Measurements from ENCODE around the gene CREB5.

The CREB5 gene

DNA sequence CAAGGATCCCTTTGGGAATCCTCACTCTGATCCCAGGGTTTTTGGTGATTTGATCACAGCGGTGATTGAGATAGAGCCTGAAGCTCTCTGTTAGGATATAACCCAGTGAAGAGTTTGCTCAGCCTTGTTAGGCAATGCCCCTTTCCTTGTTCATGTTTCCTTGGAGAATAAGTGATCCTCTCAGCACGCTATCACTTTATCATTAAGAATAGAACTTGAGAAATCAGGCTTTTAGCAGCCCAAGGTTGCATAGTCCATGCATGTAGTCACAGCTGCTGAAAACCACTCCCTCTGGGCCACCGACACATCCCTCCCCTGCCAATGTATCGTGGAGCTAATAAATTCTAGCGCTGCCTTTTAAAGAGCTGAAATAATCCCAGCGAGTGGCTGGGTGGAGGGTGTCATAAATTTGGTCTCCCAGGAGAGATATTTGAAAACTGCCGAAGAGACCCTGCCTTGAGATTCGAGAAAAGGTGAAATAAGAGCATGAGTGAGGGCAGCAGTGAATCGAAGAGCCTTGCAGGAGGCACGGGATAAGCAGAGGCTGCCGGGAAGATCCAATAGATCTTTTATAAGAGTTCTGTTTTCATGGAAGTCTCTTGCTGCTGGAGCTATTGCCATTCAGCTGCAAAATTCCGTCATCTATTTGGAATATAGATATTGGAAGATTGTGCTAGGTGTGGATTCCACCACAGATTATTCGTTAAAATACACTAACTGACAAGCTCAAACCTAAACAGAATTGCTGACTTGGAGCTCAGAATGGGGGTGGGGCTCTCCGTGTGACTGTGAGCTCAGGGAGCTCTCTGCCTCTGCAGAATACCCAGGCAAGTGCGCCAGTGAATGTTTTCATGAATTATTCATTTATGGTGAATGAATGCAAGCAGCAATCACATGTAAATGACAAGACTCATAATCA lies 296.0 kb downstream of the CREB5 start:
- DNase-seq (ENCODE audit: low read depth in 2 of 2) = no peak

DNA sequence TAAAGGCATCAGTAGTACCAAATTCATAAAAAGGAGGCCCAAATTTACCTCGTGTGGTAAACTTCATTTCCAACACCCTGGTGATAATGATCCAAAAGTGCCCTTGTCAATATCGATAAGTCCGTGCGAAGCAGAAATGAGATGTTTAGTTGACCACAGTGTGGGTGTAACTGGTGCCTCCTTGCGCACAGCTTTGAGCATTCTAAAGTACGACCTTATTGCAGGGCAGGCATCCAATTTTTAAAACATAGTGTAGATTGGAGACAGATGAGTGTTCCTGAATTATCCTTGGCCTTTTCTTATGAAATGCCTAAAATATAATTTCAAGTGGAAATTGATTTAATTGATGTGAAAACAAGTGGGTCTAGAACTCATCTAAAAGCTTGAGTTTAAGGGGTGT lies 297.4 kb downstream of the CREB5 start:
- no peak for DNase-seq (ENCODE audit: low read depth in 2 of 2)

DNA sequence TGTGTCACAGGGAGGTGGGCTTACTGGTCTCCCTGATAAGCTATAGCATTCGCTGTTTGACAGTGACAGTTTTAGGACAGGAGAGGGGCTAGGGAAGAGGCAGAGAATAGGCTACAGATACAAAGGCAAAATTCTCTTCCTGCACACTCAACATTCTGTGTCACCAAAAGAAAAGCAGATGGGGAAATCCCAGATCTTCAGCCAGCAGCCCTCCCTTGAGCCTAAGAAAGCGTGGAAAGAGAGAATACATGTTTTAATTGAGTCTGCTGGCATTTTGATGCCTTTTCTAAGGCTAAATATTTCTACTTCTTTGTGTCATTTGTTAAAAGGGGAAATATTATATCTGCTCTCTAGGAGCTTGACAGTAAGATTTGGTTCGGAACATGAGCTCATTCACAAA lies 298.8 kb downstream of the CREB5 start:
- no peak for DNase-seq (ENCODE audit: low read depth in 2 of 2)

DNA sequence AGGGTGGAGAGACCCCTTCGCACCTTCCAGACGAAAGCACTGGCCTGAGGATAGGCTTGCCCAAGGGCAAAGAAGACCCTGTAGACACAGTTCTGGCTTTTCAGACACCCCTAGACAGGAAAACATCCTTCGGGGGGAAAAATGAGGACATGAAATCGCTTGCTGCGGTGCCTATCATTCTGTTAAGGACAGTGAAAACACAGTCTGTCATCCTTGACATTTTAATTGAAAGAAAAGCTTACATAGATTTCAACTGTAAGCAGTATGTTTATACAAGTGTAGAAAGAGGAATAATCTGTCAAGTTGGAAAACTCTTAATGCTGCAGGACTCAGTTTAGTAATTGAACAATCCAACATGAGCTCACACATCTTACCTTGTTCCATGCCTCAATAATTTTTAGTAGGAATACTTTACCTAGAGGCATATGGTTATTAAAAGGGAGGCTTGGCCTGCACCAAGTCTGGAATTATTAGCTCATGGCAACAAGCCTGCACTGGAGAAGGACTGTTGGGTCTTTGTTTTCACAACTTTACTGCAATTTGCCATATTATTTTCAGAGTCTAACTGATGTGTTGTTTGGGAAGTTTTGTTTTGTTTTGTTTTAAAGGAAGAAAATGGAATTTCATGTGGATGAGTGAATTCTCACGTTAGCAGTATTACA lies 302.3 kb downstream of the CREB5 start:
- no peak for DNase-seq (ENCODE audit: low read depth in 2 of 2)

DNA sequence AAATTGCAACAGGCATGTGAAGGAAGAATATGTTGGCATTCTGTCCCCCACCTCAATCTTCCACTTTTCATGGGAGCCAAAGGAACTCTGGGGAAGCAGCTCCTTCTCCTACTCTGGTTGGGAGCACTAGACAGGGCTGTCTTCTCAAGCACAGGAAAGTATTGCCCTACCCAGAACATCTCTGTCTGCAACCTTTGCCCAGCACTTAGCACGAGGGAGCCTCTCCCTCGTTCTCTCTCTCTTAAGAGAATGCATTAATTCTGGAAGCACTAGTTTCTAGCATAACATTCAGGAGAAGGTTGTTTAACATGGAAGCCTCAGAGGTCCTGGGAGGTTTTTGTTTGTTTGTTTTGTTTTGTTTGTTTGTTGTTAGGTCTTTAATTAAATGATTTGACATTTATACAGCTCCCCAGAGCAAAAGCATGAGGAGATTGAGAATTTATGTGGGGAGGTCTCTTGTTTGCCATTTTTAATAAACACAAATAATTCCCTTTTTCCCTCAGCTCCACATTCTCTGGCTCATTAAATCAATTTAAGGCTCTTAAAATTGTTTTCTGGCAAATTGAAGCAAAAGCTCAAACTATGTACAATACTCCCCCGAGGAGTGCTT lies 305.2 kb downstream of the CREB5 start:
- no peak for DNase-seq (ENCODE audit: low read depth in 2 of 2)

DNA sequence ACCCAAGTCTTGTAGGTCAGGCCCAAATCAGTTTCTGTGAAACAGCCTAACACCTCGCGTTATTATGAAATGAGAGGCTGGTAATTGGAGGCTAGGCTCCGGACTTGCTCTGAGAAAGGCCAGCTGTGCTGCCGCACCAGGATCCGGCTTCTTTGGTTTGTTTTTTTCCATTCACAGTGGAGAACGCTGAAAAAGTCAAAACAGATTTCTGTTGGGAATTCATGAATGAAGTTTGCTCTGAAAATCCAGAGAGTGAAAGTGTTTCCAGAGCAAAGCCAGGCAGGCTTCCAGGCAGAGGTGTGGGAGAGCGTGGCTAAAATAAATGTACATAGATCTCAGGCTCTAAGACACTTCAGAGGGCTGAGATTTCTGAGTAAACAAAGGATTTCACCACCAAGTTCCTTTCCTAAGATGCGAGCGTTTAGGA lies 305.8 kb downstream of the CREB5 start:
- no peak for DNase-seq (ENCODE audit: low read depth in 2 of 2)

DNA sequence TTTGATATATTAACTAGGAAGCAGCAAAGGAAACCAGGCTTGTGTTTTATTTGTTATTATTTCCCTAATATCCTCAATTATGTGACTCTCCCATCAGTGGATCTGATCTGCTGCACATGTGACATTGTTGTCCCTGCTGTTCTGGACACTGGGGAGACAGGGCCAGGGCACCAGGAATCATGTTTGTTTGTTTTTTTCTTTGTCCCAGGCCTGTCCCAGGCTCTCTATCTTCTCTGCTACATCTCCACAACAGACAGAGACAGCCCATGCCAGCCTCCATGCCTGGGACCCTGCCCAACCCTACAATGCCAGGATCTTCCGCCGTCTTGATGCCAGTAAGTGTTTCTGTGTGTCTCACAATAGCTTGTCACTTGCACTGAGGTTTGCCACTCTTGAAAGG lies 306.2 kb downstream of the CREB5 start:
- no peak for DNase-seq (ENCODE audit: low read depth in 2 of 2)

DNA sequence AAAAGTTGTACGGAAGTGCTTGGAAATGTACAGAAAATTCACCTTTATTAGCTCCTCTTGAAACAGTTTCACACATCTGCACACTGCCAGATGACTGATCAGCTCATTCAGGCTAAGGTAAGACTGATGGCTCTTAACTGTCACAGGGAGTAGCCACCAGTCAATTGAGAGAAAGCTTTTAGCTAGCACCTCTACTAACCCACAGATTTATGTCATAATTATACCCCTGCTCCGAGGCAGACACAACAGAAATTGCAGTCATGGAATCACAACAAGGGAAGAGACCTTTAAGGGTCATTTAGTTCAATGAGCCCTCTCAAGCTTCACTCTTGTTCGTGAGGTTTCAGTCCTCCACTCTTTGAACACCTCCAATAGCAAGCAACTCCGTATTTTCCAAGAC lies 310.4 kb downstream of the CREB5 start:
- no peak for DNase-seq (ENCODE audit: low read depth in 2 of 2)

DNA sequence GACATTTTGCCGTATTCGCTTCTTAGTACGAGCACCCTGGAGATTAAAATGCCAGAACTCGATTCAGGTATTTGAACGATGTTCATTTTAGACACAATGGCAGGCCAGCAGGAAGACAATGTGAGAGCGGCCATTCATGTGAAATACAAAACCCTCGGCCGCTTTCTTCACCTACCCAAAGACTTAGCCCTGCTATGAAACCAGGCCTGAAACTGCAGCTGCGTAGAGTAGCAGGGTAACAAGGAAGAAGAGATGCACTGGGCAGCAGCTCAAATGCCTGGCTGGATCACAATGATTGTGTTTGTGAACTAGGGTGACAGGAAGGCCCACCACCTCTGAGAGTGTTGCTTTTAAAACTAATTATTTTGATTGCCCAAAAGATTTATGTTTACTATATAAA lies 311.0 kb downstream of the CREB5 start:
- no peak for DNase-seq (ENCODE audit: low read depth in 2 of 2)

DNA sequence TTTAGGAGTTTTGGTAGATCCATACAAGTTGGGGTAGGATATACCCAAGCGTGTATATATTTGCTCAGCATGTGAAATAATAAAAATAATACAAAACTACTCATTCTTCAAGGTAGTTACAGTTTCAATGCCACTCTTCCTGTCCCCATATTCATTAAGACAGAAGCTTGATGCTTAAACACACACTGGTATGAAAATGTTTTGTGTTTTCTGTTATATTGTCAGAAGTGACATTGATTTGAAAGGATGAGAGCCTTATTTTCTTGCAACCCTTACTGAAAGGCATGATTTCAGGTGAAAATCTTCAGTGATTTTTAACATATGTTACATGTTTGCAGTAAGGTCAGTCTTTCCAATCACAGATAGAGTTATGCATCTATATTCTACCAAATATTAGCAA lies 312.2 kb downstream of the CREB5 start:
- no peak for DNase-seq (ENCODE audit: low read depth in 2 of 2)

DNA sequence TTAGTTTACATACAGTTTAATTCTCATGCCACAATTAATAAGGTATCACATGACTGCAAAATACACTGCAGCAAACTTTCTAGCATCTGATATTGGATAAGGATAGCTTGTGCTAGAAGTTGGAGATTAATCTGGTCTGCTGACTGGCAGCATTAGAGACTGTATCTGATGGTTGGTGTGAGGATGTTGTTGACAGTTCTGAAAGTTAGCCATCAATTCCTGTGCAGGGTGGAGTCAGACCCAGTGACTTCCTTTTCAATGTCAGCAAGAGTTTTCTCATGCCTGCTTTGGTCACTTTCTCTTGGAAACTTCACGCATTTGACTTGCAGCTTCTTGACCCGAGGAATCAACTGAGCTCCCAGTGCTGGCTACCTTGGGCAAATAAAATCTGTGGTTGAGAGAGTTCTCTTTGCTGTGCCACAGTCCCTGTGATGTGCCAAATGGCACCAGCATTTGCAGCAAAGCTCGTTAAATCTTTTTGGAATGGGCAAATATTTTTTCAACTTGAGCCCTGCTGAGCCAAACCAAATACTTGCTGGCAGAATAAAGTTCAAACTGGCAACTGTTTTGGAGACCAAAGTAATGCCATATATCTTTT lies 312.8 kb downstream of the CREB5 start:
- no peak for DNase-seq (ENCODE audit: low read depth in 2 of 2)

DNA sequence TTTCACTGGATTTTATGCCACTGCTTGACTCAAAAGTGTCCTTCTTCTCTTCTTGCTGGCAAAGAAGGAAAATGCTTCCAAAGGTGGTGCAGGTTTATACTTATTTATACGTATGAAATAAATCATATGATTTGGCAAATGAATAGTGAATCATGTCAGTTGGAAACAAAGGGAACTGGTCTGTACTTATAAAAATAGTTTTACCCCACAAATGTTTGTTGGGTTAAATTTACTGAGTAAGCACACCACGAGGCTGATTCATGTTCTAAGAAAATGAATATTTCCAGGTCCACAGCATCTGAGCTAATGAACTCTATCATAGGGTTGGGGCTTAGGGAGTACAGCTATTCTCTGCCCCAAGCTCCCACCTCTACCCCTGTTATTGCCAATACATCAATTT lies 313.6 kb downstream of the CREB5 start:
- DNase-seq (ENCODE audit: low read depth in 2 of 2) = no peak

DNA sequence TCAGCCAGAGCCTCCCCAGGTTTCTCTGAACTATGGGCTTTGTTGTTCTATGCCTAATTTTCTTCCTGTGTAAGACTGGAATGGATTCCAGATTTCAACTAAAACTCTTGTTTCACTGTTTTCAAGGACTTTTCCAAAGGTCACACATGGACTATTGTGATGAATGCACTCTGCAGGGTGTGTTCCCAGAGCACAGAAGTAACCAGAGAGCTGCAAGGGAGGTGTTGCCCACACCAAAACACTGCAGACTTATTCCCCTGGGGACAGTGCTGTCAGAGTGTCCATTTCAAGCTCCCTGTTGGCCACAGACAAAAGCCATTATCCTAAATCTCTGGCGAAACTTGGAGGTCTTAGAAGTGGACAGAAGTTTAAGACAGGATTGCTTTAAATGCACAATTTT lies 314.2 kb downstream of the CREB5 start:
- no peak for DNase-seq (ENCODE audit: low read depth in 2 of 2)

DNA sequence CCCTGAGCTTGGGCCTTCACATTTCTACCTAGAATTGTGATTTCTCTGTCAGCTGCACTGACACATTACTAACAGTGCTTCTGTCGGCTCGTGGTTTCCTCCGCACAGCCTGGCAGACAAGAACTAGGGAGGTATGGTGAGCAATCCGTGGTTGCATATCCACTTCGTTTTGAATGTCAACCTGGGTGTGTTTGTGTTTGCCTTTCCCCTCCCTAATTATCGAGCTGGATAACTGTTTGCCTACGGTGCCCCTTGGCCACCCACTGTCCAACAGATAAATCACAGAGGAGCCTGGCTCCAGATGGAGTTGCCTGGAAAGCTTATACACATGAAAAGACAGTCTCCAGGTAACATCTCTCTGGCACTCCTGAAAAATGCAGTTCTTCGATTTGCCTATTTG lies 317.0 kb downstream of the CREB5 start:
- no peak for DNase-seq (ENCODE audit: low read depth in 2 of 2)

DNA sequence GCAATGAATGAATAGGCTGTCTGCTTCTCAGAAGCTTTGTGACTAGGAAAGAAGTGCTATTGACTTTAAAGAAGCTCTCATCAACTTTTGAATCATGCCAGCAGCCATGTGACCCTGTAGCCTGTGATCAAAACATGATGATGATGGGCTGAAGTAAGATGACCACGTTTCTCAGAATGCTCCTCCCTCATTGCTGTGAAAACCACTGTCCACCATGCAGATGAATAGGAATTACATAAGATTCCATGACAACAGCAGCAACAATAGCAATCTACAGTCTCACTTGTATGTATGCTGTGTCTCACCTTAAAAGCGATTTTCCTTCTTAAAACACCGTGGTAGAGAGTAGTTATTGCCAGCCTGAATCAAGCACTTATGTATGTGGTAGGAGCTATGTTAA lies 317.4 kb downstream of the CREB5 start:
- no peak for DNase-seq (ENCODE audit: low read depth in 2 of 2)

DNA sequence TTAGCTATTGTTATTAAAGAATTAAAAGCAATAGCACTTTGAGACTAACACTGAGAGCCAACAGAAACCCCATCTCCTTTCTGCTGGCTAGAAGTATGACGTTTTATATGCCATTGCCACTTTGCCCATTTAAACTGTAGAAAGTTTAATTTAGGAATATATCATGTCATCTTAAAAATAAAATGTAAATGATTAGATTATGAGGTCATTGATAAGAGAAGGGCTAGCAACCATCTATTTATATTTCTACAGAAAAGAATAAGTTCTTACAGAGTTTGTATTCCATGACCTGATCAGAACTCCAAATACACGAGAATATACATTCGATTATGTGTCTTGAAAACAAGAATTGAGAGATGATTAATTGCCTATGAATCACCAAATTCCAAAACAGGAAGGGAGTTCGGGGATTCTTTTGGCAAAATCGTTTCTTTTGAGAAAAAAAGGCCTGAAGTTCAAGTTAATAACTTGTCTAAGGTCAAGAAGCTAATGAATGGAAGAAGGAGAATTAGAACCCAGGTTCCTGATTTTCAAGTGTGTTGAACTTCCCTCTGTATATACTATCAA lies 318.9 kb downstream of the CREB5 start:
- DNase-seq (ENCODE audit: low read depth in 2 of 2) = no peak

DNA sequence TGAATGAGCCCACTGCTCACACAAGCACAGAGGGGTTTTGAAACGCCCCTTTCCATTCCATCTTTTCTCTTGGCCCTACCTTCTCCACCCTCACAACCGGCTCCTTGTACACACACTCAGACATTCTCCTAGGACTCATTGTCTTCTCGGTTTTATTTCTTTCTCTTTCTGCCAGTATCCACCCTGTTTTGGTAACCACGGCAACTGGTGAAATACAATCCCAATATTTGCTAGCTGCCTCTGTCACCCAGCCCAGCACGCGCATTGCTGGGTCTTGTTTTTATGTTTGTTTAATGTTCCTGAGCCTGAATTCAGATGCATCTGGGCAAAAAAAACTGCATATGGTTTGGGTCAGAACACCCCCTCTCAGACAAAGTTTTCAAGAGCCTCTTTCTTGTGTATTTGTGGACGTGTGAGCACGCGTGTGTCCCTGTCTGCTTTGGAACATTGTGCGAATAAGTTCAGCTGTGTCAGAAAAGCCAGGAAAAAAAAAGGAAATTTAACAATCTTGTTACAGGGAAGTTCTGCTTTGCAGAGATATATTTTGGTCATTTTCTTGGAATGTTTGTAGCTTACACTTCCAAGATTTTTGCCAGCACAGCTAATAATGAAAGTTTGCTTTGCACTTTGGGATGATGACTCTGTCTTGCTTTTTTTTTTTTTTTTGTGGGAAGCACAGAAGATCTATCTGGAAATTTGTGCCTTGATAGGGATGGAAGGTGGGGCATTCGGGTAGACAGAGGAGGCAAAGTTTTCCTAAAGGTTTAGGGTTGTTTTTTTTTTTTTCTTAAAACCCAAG lies 320.0 kb downstream of the CREB5 start:
- no peak for DNase-seq (ENCODE audit: low read depth in 2 of 2)

DNA sequence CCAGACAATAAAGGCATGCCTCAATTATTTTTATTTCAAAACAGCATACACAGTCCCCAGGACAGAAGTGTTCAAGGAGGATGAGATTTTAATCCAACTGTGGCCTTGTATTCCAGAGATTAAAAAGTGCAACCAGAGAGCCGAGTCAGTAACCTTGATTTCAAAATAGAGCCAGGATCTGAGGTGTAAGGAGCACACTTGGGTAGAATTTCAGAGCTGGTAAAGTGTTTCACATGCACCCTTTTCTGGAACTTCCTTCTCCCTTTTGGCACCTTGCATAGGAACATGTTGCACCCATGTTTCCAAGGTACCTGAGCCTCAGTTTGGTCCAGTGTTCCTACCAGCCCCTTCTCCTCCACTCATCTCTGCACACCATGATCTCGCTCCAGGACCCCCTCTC lies 320.7 kb downstream of the CREB5 start:
- DNase-seq (ENCODE audit: low read depth in 2 of 2) = no peak

DNA sequence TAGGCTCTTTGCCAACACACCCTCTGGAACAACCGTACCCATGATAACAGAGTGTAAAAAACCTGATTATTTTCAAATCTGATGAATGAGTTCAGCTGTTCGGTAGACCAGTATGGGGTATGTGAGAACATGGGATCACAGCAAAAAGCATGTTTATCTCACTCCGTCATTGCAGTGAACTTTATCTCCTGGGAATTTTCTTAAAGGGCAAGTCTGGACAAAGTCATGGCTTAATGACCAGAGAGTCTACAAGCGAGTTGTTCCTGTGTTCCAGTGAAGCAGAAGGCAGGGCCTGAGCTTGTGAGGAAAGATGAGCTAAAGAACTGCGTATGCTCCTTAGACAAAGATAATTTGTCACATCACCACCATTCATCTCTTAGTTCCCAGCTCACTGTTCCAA lies 326.1 kb downstream of the CREB5 start:
- no peak for DNase-seq (ENCODE audit: low read depth in 2 of 2)

DNA sequence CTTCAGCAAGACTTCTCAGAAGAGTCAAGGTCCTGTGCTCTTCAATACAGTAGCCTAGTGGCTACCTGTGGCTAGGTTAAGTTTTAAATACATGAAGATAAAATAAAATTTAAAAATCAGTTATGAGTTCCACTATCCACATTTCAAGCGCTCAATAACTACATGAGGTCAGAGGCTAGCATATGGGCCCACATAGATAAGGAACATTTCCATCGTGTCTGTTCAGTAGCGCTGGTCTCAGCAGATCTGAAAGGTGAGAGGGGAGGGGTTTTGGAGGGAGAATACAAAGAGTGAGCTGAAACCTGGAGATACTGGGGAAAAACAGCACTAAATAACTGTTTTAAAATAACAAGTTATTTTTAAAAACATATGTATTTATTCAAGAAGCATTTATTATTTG lies 326.8 kb downstream of the CREB5 start:
- no peak for DNase-seq (ENCODE audit: low read depth in 2 of 2)

DNA sequence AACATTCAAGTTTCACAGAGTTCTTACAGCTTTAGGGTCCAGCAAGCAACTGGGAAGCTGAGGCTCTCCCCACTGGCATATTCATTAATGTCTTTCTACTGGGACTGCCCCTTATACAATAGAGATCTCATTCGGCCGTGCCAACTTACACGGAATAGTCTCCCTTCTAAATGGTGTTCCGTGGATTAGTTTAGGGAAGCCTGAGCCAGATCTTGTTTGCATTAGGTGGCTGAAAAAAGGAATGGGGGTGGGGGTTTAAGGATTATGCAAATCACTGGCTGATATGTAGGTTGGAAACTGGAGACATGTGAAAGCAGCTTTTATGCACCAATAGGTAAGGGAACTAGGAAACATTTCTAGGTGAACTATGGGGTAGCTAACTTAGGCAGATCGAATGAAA lies 327.5 kb downstream of the CREB5 start:
- DNase-seq (ENCODE audit: low read depth in 2 of 2) = no peak
